HepG2 (cell line): ENCODE data around the gene BBS4. TPM values are rescaled to one million over a fixed set of nuclear protein-coding genes. Genes with fewer than 3 reads are reported as not detected.
A peak's percentile ranks its signal among the peaks of the same experiment; 100 is the strongest.

ENCODE experiments used
- AGO1 ChIP-seq: fragments of 200-400 bp; formaldehyde crosslinking; IDR thresholded peaks from 2 replicates; pipeline ENCODE4 v1.6.1; 2017; ENCODE audit warnings: mild to moderate bottlenecking, low read depth, low read length, moderate library complexity; ENCODE audit not compliant: poor library complexity, severe bottlenecking
- HNRNPUL1 ChIP-seq: fragments of 200-400 bp; formaldehyde crosslinking; IDR thresholded peaks from 2 replicates; pipeline ENCODE4 v1.6.1; 2017; ENCODE audit warnings: low read depth, mild to moderate bottlenecking, low read length, moderate library complexity
- POGZ ChIP-seq: sonication (generic); formaldehyde crosslinking; IDR thresholded peaks from 2 replicates; pipeline ENCODE4 v1.4.0; 2020; ENCODE audit warnings: mild to moderate bottlenecking, missing genetic modification reagents
- PRMT3 ChIP-seq: sonication (generic); formaldehyde crosslinking; IDR thresholded peaks from 2 replicates; pipeline ENCODE4 v1.8.1; 2022; ENCODE audit warnings: low read depth, mild to moderate bottlenecking, moderate library complexity, missing genetic modification reagents, borderline replicate concordance
- ZFP82 ChIP-seq: sonication (generic); formaldehyde crosslinking; IDR thresholded peaks from 2 replicates; pipeline ENCODE4 v1.5.1; 2020; ENCODE audit warnings: mild to moderate bottlenecking, missing genetic modification reagents, borderline replicate concordance
- ZNF567 ChIP-seq: sonication (generic); formaldehyde crosslinking; IDR thresholded peaks from 2 replicates; pipeline ENCODE4 v1.8.1; 2023; ENCODE audit warnings: mild to moderate bottlenecking, missing genetic modification reagents, borderline replicate concordance
- ZNF782 ChIP-seq: sonication (generic); formaldehyde crosslinking; IDR thresholded peaks from 2 replicates; pipeline ENCODE4 v1.4.0; 2020; ENCODE audit warnings: missing genetic modification reagents, mild to moderate bottlenecking, borderline replicate concordance
- ZSCAN20 ChIP-seq: sonication (generic); formaldehyde crosslinking; IDR thresholded peaks from 2 replicates; pipeline ENCODE4 v1.4.0; 2020; ENCODE audit warnings: missing genetic modification reagents, mild to moderate bottlenecking, borderline replicate concordance
- polyA plus RNA-seq, 8 experiments: library from polyadenylated mRNA; depleted of rRNA in 3 of 8; stranded (reverse) in 7 of 8; unstranded in 1 of 8; fragments of >200 nt; fragmentation: Illumina TruSeq in 4 of 8; extraction: Trizol in 4 of 8; gene quantifications; 2 replicates each; pipeline versions ENCODE4 v1.2.1 to v1.2.3, GENCODE V29; 2011 to 2016; ENCODE audit warnings: low read depth in 4 of 8, missing spikeins in 1 of 8, mixed read lengths in 1 of 8; ENCODE audit not compliant: insufficient read depth in 1 of 8
- total RNA-seq, 5 experiments: library from RNA; depleted of rRNA; stranded (reverse); fragments of >200 nt; fragmentation: Illumina TruSeq; extraction: Trizol; gene quantifications; 2 replicates each; pipeline ENCODE4 v1.2.3, GENCODE V29; 2016; ENCODE audit warnings: low read depth in 1 of 5
- TF ChIP-seq, protein P1 (sequence below): sonication (generic); formaldehyde crosslinking; IDR thresholded peaks from 2 replicates; pipeline ENCODE4 v1.5.1; 2020; ENCODE audit warnings: mild to moderate bottlenecking, missing genetic modification reagents, moderate library complexity
- TF ChIP-seq, protein P2 (sequence below): sonication (generic); formaldehyde crosslinking; IDR thresholded peaks from 2 replicates; pipeline ENCODE4 v1.4.0; 2020; ENCODE audit warnings: missing genetic modification reagents
- TF ChIP-seq, protein P3 (sequence below): sonication (generic); formaldehyde crosslinking; IDR thresholded peaks from 2 replicates; pipeline ENCODE4 v1.5.0; 2020; ENCODE audit warnings: mild to moderate bottlenecking, missing genetic modification reagents
- TF ChIP-seq, protein P4 (sequence below): sonication (generic); formaldehyde crosslinking; IDR thresholded peaks from 2 replicates; pipeline ENCODE4 v1.8.0; 2022; ENCODE audit warnings: low read depth, missing genetic modification reagents
- TF ChIP-seq, protein P5 (sequence below): IDR thresholded peaks from 2 replicates; pipeline ENCODE4 v1.6.1; 2016; ENCODE audit warnings: missing biosample characterization, missing genetic modification reagents, low read depth
- TF ChIP-seq, protein P6 (sequence below): sonication (generic); formaldehyde crosslinking; conservative IDR thresholded peaks from 2 replicates; pipeline ENCODE4 v1.4.0; 2020; ENCODE audit warnings: missing genetic modification reagents

Gene BBS4
- total and polyA plus RNA-seq, 2 of the 13 experiments (the other 11 are each of a cell fraction or from before 2014, with no cell fraction given), result 16.0 to 21.3 TPM

DNA sequence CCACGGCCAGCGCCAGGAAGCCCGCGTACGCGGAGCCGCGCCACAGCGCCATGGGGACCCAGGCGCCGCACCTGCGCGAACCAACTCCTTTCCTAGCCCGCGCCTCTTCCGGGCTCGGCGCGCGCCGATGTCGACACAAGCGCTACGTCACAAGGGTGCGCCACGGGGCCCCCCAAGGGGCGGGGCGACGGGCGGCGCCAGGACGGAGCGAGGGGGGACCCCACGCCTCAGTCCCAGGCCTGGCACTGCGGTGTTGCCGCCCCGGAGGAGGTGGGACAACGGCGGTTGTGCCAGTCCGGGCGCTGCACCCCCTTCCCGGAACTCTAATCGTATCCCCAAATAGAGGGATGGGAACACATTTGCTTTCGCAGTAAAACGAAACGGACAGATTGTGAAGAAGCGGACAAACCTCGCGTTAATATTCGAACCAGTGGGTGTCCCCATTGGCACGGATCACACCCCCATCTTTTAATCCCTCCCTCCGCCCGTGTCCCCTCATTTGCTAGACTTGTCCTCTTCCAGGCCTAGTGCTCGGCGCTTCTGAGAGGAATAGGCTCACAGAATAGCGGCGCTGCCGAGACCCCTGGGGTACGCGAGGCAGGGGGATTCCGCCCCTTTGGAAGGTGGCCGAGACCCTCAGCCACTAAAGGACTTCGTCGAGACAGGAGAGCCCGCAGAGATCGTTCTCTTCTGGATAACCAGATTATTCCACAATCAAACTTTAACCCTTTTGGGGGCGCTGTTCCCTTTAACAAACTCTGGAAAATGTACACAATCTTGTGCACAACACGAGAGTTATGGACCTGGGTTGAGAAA is 97.8 kb downstream of the BBS4 start, which contains the start of gene ADPGK (continued):
- TF ChIP-seq, protein P1, sequence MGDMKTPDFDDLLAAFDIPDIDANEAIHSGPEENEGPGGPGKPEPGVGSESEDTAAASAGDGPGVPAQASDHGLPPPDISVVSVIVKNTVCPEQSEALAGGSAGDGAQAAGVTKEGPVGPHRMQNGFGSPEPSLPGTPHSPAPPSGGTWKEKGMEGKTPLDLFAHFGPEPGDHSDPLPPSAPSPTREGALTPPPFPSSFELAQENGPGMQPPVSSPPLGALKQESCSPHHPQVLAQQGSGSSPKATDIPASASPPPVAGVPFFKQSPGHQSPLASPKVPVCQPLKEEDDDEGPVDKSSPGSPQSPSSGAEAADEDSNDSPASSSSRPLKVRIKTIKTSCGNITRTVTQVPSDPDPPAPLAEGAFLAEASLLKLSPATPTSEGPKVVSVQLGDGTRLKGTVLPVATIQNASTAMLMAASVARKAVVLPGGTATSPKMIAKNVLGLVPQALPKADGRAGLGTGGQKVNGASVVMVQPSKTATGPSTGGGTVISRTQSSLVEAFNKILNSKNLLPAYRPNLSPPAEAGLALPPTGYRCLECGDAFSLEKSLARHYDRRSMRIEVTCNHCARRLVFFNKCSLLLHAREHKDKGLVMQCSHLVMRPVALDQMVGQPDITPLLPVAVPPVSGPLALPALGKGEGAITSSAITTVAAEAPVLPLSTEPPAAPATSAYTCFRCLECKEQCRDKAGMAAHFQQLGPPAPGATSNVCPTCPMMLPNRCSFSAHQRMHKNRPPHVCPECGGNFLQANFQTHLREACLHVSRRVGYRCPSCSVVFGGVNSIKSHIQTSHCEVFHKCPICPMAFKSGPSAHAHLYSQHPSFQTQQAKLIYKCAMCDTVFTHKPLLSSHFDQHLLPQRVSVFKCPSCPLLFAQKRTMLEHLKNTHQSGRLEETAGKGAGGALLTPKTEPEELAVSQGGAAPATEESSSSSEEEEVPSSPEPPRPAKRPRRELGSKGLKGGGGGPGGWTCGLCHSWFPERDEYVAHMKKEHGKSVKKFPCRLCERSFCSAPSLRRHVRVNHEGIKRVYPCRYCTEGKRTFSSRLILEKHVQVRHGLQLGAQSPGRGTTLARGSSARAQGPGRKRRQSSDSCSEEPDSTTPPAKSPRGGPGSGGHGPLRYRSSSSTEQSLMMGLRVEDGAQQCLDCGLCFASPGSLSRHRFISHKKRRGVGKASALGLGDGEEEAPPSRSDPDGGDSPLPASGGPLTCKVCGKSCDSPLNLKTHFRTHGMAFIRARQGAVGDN (CRISPR knock-in tag), result peak; percentile 91
- TF ChIP-seq POGZ (peak; percentile 99), ZNF782 (peak; percentile 36; the same call in 1 of the 2 replicates), ZSCAN20 (CRISPR knock-in tag) (0 out of 2 replicates have a peak, but pooled peaks have one; percentile 40), ZNF567 (no peak), HNRNPUL1 (peak; percentile 85; the same call in 1 of the 2 replicates), ZFP82 (CRISPR knock-in tag) (peak; percentile 75; the same call in 1 of the 2 replicates), AGO1 (peak; percentile 39), PRMT3 (no peak)
- TF ChIP-seq, protein P2, sequence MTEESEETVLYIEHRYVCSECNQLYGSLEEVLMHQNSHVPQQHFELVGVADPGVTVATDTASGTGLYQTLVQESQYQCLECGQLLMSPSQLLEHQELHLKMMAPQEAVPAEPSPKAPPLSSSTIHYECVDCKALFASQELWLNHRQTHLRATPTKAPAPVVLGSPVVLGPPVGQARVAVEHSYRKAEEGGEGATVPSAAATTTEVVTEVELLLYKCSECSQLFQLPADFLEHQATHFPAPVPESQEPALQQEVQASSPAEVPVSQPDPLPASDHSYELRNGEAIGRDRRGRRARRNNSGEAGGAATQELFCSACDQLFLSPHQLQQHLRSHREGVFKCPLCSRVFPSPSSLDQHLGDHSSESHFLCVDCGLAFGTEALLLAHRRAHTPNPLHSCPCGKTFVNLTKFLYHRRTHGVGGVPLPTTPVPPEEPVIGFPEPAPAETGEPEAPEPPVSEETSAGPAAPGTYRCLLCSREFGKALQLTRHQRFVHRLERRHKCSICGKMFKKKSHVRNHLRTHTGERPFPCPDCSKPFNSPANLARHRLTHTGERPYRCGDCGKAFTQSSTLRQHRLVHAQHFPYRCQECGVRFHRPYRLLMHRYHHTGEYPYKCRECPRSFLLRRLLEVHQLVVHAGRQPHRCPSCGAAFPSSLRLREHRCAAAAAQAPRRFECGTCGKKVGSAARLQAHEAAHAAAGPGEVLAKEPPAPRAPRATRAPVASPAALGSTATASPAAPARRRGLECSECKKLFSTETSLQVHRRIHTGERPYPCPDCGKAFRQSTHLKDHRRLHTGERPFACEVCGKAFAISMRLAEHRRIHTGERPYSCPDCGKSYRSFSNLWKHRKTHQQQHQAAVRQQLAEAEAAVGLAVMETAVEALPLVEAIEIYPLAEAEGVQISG (CRISPR knock-in tag), result peak; percentile 92
- TF ChIP-seq, protein P3, sequence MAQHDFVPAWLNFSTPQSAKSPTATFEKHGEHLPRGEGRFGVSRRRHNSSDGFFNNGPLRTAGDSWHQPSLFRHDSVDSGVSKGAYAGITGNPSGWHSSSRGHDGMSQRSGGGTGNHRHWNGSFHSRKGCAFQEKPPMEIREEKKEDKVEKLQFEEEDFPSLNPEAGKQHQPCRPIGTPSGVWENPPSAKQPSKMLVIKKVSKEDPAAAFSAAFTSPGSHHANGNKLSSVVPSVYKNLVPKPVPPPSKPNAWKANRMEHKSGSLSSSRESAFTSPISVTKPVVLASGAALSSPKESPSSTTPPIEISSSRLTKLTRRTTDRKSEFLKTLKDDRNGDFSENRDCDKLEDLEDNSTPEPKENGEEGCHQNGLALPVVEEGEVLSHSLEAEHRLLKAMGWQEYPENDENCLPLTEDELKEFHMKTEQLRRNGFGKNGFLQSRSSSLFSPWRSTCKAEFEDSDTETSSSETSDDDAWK (CRISPR knock-in tag), result no peak
- TF ChIP-seq, protein P4, sequence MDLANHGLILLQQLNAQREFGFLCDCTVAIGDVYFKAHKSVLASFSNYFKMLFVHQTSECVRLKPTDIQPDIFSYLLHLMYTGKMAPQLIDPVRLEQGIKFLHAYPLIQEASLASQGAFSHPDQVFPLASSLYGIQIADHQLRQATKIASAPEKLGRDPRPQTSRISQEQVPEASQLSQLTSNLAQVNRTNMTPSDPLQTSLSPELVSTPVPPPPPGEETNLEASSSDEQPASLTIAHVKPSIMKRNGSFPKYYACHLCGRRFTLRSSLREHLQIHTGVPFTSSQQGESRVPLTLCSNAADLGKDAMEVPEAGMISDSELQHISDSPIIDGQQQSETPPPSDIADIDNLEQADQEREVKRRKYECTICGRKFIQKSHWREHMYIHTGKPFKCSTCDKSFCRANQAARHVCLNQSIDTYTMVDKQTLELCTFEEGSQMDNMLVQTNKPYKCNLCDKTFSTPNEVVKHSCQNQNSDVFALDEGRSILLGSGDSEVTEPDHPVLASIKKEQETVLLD (CRISPR knock-in tag), result no peak
- TF ChIP-seq, protein P5, sequence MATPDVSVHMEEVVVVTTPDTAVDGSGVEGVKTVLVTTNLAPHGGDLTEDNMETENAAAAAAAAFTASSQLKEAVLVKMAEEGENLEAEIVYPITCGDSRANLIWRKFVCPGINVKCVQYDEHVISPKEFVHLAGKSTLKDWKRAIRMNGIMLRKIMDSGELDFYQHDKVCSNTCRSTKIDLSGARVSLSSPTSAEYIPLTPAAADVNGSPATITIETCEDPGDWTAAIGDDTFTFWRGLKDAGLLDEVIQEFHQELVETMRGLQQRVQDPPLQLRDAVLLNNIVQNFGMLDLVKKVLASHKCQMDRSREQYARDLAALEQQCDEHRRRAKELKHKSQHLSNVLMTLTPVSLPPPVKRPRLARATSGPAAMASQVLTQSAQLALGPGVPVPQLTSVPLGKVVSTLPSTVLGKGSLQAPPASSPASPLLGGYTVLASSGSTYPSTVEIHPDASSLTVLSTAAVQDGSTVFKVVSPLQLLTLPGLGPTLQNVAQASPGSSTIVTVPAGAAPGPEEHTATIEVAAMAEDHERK (CRISPR knock-in tag), result 0 out of 2 replicates have a peak, but pooled peaks have one; percentile 41
- TF ChIP-seq, protein P6, sequence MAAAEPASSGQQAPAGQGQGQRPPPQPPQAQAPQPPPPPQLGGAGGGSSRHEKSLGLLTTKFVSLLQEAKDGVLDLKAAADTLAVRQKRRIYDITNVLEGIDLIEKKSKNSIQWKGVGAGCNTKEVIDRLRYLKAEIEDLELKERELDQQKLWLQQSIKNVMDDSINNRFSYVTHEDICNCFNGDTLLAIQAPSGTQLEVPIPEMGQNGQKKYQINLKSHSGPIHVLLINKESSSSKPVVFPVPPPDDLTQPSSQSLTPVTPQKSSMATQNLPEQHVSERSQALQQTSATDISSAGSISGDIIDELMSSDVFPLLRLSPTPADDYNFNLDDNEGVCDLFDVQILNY (CRISPR knock-in tag), result peak; percentile 83
